B cell (primary cell): ENCODE results near the gene RMDN2. TPM values are rescaled to one million over a fixed set of nuclear protein-coding genes. Genes with fewer than 3 reads are reported as not detected.
"Not testable (repeated sequence)": the region's sequence is repeated elsewhere in the genome, so short reads cannot be mapped to it uniquely, and the experiment has no call there.

Experiments used
- ATAC-seq: fragments of 200-7000 bp; cut with Tn5 transposase; one replicate; pipeline ENCODE4 v1.10.0; 2021; ENCODE audit warnings: low read depth, mild to moderate bottlenecking, moderate number of reproducible peaks, moderate library complexity
- CTCF ChIA-PET: fragments of 350-600 bp; sonication (Branson Sonifier 250); formaldehyde crosslinking; loops from one replicate; lab custom pipeline; 2021; ENCODE audit warnings: antibody characterized with exemption, inconsistent platforms; lab: Charles Lee
- POLR2A ChIA-PET: fragments of 350-600 bp; sonication (Branson Sonifier 250); formaldehyde crosslinking; loops from one replicate; lab custom pipeline; 2021; ENCODE audit warnings: antibody characterized with exemption; lab: Charles Lee
- DNase-seq: peaks from one replicate; pipeline ENCODE4 v3.0.0; 2013
- H2AFZ ChIP-seq: 2 replicates; pipeline ENCODE4 v1.6.1; 2012; ENCODE audit warnings: mild to moderate bottlenecking, low read depth, low read length; ENCODE audit not compliant: insufficient read depth, poor library complexity, severe bottlenecking
- H3K27ac ChIP-seq, 2 donors: 1 replicate in 1 of 2; 2 replicates in 1 of 2; pipeline ENCODE4 v1.5.1; 2012 to 2013; ENCODE audit warnings: low read length in 2 of 2, mild to moderate bottlenecking in 2 of 2, moderate library complexity in 1 of 2
- H3K27me3 ChIP-seq, 4 experiments: fragments of 200-600 bp in 1 of 4; sonication (generic) in 1 of 4; replicated peaks in 1 of 4; 1 replicate in 2 of 4; 2 replicates in 2 of 4; pipeline versions ENCODE4 v1.6.1 to v1.7.0; 2013 to 2016; ENCODE audit warnings: low read length in 3 of 4, mild to moderate bottlenecking in 2 of 4, mixed read lengths in 1 of 4, moderate library complexity in 1 of 4; ENCODE audit not compliant: insufficient read depth in 4 of 4, control insufficient read depth in 3 of 4; ENCODE audit errors: control extremely low read depth in 1 of 4
- H3K36me3 ChIP-seq, 2 experiments: replicated peaks in 1 of 2; 1 replicate in 1 of 2; 2 replicates in 1 of 2; pipeline versions ENCODE4 v1.6.1 to v1.7.1; 2013; ENCODE audit warnings: low read length in 1 of 2; ENCODE audit not compliant: insufficient read depth in 2 of 2, control insufficient read depth in 1 of 2; ENCODE audit errors: control extremely low read depth in 1 of 2, extremely low read depth in 1 of 2
- H3K4me1 ChIP-seq, 2 donors: fragments of 200-600 bp in 1 of 2; sonication (generic) in 1 of 2; 1 replicate in 1 of 2; 2 replicates in 1 of 2; pipeline versions ENCODE4 v1.5.1 to v1.6.1; 2013 to 2017; ENCODE audit warnings: low read length in 2 of 2; ENCODE audit not compliant: control insufficient read depth in 2 of 2, insufficient read depth in 2 of 2
- H3K4me2 ChIP-seq: replicated peaks from 2 replicates; pipeline ENCODE3; 2012; ENCODE audit warnings: mild to moderate bottlenecking, low read depth, low read length; ENCODE audit not compliant: poor library complexity, severe bottlenecking
- H3K4me3 ChIP-seq, 5 experiments: fragments of 200-600 bp in 1 of 5; sonication (generic) in 1 of 5; 1 replicate in 3 of 5; 2 replicates in 2 of 5; pipeline versions ENCODE4 v1.5.1 to v1.7.0; 2011 to 2016; ENCODE audit warnings: low read length in 4 of 5, mild to moderate bottlenecking in 4 of 5, low read depth in 2 of 5, control low read depth in 1 of 5, moderate library complexity in 1 of 5; ENCODE audit not compliant: insufficient read depth in 1 of 5; ENCODE audit errors: control extremely low read depth in 1 of 5, extremely low read depth in 1 of 5
- H3K79me2 ChIP-seq: fragments of 200-600 bp; sonication (generic); one replicate; pipeline ENCODE4 v1.6.0; 2016; ENCODE audit warnings: low read length; ENCODE audit not compliant: control insufficient read depth, insufficient read depth
- H3K9ac ChIP-seq: fragments of 200-600 bp; sonication (generic); 2 replicates; pipeline ENCODE4 v1.6.1; 2017; ENCODE audit warnings: mild to moderate bottlenecking, low read length, moderate library complexity
- H3K9me3 ChIP-seq, 3 donors: one replicate each; pipeline versions ENCODE4 v1.6.1 to v1.7.1; 2013; ENCODE audit warnings: low read length in 2 of 3; ENCODE audit not compliant: control insufficient read depth in 2 of 3, insufficient read depth in 1 of 3; ENCODE audit errors: control extremely low read depth in 1 of 3
- H4K20me1 ChIP-seq: 2 replicates; pipeline ENCODE4 v1.6.0; 2012; ENCODE audit warnings: mild to moderate bottlenecking, low read length; ENCODE audit not compliant: insufficient read depth, control insufficient read depth, poor library complexity, severe bottlenecking
- H3K27ac Mint-ChIP-seq: one replicate; pipeline ENCODE4 v1.8.0; 2021; ENCODE audit warnings: mixed read lengths
- H3K27me3 Mint-ChIP-seq: one replicate; pipeline ENCODE4 v1.8.0; 2021; ENCODE audit warnings: mixed read lengths
- H3K4me1 Mint-ChIP-seq: one replicate; pipeline ENCODE4 v1.8.0; 2021; ENCODE audit warnings: mixed read lengths
- H3K4me3 Mint-ChIP-seq: one replicate; pipeline ENCODE4 v1.8.0; 2021; ENCODE audit warnings: mixed read lengths
- H3K9me3 Mint-ChIP-seq: one replicate; pipeline ENCODE4 v1.8.0; 2022; ENCODE audit warnings: mixed read lengths; ENCODE audit not compliant: insufficient read depth
- EZH2 ChIP-seq: IDR thresholded peaks from 2 replicates; pipeline ENCODE4 v1.6.1; 2012; ENCODE audit warnings: borderline replicate concordance, low read depth, mild to moderate bottlenecking, moderate library complexity, low read length; ENCODE audit not compliant: insufficient read depth, poor library complexity, severe bottlenecking
- WGBS: methylation state at CpG from one replicate; pipeline ENCODE4 v1.1.5; 2013; ENCODE audit warnings: missing lambda C conversion rate; ENCODE audit not compliant: insufficient coverage; 5-methylcytosine and 5-hydroxymethylcytosine counted together
- intact Hi-C: fragments of 100-400 bp; cut with micrococcal nuclease; formaldehyde crosslinking; loops from one replicate; pipeline ENCODE4 v1.10.0; 2022
- polyA plus RNA-seq: library from polyadenylated mRNA; depleted of rRNA; stranded (reverse); fragments of >200 nt; gene quantifications from 2 replicates; pipeline ENCODE4 v1.2.3, GENCODE V29; 2012
- total RNA-seq, 2 donors: library from RNA; stranded (reverse); fragments of 120-200 nt in 1 of 2; gene quantifications; 1 replicate in 1 of 2; 2 replicates in 1 of 2; pipeline versions ENCODE4 v1.2.3 to v1.2.4, GENCODE V29; 2013 to 2022

Gene RMDN2
- total and polyA plus RNA-seq, 2 donors (not counting 1 experiment from before 2014, with no cell fraction given): 6.4 to 6.6 TPM

- no peak overlapping the region for H2AFZ ChIP-seq
- no peaks in the 10 kb centered on the region for H3K4me1 ChIP-seq
- H3K27me3 ChIP-seq: no peaks in the 10 kb centered on the region
- H3K27ac ChIP-seq: no peak overlapping the region
- Mint-ChIP-seq H3K27ac (no peak overlapping the region), H3K27me3 (no peaks in the 10 kb centered on the region), H3K4me3 (no peak overlapping the region), H3K4me1 (no peaks in the 10 kb centered on the region), H3K9me3 (peaks cover 5% of the 10 kb centered on the region)
- ChIA-PET CTCF (interaction anchor here (1.0 kb wide), 1 partner anchor 169 kb away, joined by 3 read pairs; no protein-coding TSS in a partner anchor), POLR2A (no interaction called here)
- no peak for TF ChIP-seq EZH2
- no peak overlapping the region for H3K4me3 ChIP-seq
- DNase-seq (no peak), ATAC-seq (no peak)
- H3K4me2 ChIP-seq: no peak overlapping the region
- H3K9me3 ChIP-seq: peaks cover 0 to 7% (median 0%) of the 10 kb centered on the region in 3 donors
- H3K79me2 ChIP-seq: no peaks in the 10 kb centered on the region
- 93% methylated on average over 1 of the region's 1 CpG for WGBS
- H3K36me3 ChIP-seq: peaks cover 0 to 13% of the 10 kb centered on the region in 2 experiments
- intact Hi-C loops: no loop called here
- no peak overlapping the region for H3K9ac ChIP-seq
- no peaks in the 10 kb centered on the region for H4K20me1 ChIP-seq
Measured at GRCh38 chr2:38000485-38001222, 75.6 kb downstream of the RMDN2 start.

- intact Hi-C loops, H3K27ac ChIP-seq, H3K9me3 ChIP-seq, H3K4me2 ChIP-seq, H3K4me1 Mint-ChIP-seq, H3K36me3 ChIP-seq, H3K27ac Mint-ChIP-seq, H3K4me1 ChIP-seq, H2AFZ ChIP-seq, CTCF ChIA-PET, H3K4me3 Mint-ChIP-seq, H3K79me2 ChIP-seq, H3K9me3 Mint-ChIP-seq, DNase-seq, ATAC-seq, H3K27me3 ChIP-seq, H3K27me3 Mint-ChIP-seq, H3K9ac ChIP-seq, POLR2A ChIA-PET, H4K20me1 ChIP-seq, H3K4me3 ChIP-seq: not testable (repeated sequence)
- 85% methylated on average over 5 of the region's 6 CpGs for WGBS
Measured at GRCh38 chr2:38010187-38010586, 85.1 kb downstream of the RMDN2 start.
